GM10847 (cell line): ENCODE results near the gene THBS3.
A peak's percentile ranks its signal among the peaks of the same experiment; 100 is the strongest.

ENCODE experiments used
- POLR2A ChIP-seq: IDR thresholded peaks from 2 replicates; pipeline ENCODE4 v1.6.1; 2011; ENCODE audit not compliant: insufficient read length; ENCODE audit errors: extremely low read depth

Gene THBS3

GRCh38 chr1:155207806-155208540 lies at the start of gene THBS3:
TSS of gene THBS3 (minus strand) at chr1:155207897. CDS start at chr1:155207876, 21 bp downstream.
- no peak for TF ChIP-seq POLR2A

GRCh38 chr1:155256058-155256852 lies 48.6 kb upstream of the THBS3 start:
- no peak for TF ChIP-seq POLR2A

- peak; percentile 55 for TF ChIP-seq POLR2A
Measured at GRCh38 chr1:155255243-155256007, 47.7 kb upstream of the THBS3 start, which contains the start of gene ENTREP3. TSS of gene ENTREP3 (minus strand) at chr1:155255483. CDS start at chr1:155254877, 606 bp downstream.

GRCh38 chr1:155254714-155255242 lies 47.1 kb upstream of the THBS3 start:
- TF ChIP-seq POLR2A: no peak

- no peak for TF ChIP-seq POLR2A
Measured at GRCh38 chr1:155254228-155254713, 46.6 kb upstream of the THBS3 start.

- TF ChIP-seq POLR2A: no peak
Measured at GRCh38 chr1:155253797-155254196, 46.1 kb upstream of the THBS3 start.

- no peak for TF ChIP-seq POLR2A
Measured at GRCh38 chr1:155253208-155253607, 45.5 kb upstream of the THBS3 start.

GRCh38 chr1:155251566-155251965 lies 43.9 kb upstream of the THBS3 start:
- no peak for TF ChIP-seq POLR2A

- TF ChIP-seq POLR2A: peak; percentile 16
Measured at GRCh38 chr1:155250633-155251449, 43.1 kb upstream of the THBS3 start.

- no peak for TF ChIP-seq POLR2A
Measured at GRCh38 chr1:155250246-155250632, 42.5 kb upstream of the THBS3 start.

GRCh38 chr1:155247667-155248553 lies 40.2 kb upstream of the THBS3 start:
- no peak for TF ChIP-seq POLR2A

- no peak for TF ChIP-seq POLR2A
Measured at GRCh38 chr1:155245163-155245524, 37.4 kb upstream of the THBS3 start.
